Activated CD8-positive, alpha-beta memory T cell treated with anti-CD3 and anti-CD28 coated beads, Interleukin-2, amount 50 U/mL, for 24 hours (primary cell): Measurements from ENCODE around the gene FGF14.

Experiments
- DNase-seq: peaks from one replicate; pipeline ENCODE4 v3.0.0-alpha.2; 2020; ENCODE audit errors: extremely low read depth

FGF14 gene

DNA sequence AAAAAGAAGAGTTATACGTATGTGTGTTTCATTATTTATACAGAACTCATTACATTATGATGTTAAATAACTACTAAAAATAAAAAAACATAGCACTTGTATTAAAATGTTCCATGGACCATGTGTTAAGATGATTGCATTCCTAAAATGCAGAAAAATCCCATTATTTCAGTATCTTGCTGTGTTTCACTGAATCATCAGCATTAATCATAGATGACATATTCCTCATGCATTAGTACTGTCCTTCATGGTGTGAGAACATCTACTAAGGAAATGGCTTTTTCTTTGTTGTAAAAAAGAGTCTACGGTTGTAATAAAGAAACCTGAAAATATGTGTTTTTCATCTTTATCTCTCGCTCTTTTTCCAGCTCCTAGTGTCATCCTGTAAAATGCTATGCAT is 416.5 kb downstream of the FGF14 start:
- no peak for DNase-seq

- DNase-seq: no peak
Observed at GRCh38 chr13:101982903-101983302, 418.9 kb downstream of the FGF14 start.

- DNase-seq: no peak
Observed at GRCh38 chr13:101979825-101980224, 422.0 kb downstream of the FGF14 start.

DNA sequence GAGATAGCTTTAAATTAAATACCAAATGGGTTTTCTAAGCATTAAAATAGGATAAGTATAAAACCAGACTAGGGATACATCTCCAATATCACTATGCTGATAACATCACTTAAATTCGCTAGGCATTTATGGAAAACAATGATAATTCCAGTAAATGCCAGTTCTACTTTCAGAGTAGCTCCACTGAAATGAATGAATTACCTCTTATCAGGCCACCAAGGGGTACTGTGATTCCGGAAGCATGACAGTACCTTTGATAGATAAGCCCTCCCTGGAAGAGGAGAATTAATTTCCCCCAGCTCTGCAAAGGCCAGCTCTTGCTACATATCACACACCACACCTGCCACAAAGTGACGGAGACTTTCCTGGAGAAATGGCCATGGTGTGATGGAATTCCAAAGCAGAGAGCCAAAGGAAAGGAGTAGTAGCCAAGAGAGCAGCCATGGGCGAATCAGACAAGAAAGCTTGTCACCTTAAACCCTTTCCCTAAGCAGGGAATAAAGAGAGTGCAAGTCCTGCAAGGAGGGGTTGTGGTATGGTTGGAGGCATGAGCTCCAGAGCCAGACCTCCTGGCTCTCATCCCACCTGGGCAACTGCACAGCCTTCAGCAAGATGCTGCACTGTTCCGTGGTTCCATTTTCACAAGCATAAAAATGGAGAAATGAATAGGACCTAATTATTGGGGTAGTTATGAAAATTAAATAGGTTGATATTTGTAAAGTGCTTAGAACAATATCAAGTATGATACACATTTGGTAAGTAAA is 423.1 kb downstream of the FGF14 start:
- DNase-seq: no peak

DNA sequence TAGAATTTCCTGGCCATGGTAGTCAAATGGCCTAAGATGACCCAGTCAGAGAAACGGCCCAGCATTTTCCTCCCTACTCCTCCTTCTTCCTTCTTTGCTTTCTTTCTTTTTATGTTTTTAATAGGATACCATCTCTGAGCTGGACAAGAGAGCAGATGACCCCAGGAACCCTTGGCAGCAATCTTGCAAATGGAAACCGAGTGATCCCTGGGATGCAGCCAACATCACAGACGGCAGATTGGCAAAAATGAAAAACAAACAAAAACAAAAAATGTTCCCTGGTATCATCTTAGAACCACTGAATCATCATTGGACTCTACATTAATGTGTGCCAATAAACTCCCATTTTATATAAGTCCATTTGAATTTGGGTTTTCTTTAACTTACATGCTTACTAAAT is 424.4 kb downstream of the FGF14 start:
- no peak for DNase-seq

GRCh38 chr13:101972191-101972590 is 429.7 kb downstream of the FGF14 start:
- DNase-seq: no peak

GRCh38 chr13:101970341-101970740 is 431.5 kb downstream of the FGF14 start:
- DNase-seq: no peak

DNA sequence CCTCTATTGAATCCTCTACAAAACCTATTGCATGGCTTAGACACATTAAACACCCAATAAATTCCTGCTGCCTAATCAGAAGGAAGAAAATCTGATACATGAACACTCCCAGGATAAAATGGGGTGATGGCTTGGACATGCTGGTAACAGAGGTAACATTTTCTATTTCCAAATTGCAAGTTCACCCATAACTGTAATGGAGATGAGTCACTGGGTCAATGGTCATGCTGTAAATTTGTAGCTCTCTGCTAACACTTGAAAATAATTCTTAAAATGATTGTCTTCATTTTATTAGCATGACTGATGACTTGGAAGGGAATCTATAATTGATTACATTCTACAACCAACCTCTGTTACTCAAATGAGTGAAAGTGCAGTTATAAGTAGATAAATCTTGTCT is 434.1 kb downstream of the FGF14 start:
- no peak for DNase-seq

GRCh38 chr13:101967216-101967615 is 434.6 kb downstream of the FGF14 start:
- no peak for DNase-seq

DNA sequence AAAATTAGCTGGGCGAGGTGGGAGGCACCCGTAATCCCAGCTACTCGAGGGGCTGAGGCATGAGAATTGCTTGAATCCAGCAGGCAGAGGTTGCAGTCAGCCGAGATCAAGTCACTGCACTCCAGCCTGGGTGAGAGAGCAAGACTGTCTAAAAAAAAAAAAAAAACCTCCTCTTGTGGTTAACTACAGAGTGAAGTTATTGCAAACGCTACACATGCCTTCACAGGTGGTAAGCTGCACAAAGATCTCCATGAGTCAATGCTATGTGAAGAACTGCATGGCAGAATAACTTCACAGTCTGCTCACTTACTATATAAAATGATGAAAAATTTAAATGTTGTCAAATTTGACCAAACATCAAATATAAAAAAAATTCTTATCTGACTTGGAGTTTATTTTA is 436.8 kb downstream of the FGF14 start:
- no peak for DNase-seq

GRCh38 chr13:101959016-101959415 is 442.8 kb downstream of the FGF14 start:
- DNase-seq: no peak

- DNase-seq: no peak
Observed at GRCh38 chr13:101955764-101956163, 446.1 kb downstream of the FGF14 start.

GRCh38 chr13:101951114-101951513 is 450.7 kb downstream of the FGF14 start:
- DNase-seq: no peak

- no peak for DNase-seq
Observed at GRCh38 chr13:101949681-101950080, 452.2 kb downstream of the FGF14 start.

- DNase-seq: no peak
Observed at GRCh38 chr13:101946401-101946800, 455.4 kb downstream of the FGF14 start.

DNA sequence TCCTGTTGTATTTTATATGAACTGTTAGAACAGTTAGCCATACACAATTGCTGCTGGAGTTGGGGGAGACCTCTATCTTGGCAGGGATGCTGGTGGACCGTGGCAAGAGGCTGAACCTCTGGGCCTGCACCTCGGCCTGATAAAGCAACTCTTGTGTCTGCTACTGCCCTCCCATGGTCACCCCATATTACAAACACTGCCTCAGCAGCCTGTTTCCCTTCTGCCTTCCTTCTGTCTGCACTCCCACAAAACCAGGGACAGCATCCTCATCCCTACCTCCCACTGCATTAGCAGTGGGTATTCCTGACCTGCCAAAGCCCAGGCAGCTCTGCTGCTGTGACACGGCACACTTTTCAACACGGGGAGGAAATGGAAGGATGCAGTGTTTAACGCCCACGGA is 456.4 kb downstream of the FGF14 start:
- no peak for DNase-seq

DNA sequence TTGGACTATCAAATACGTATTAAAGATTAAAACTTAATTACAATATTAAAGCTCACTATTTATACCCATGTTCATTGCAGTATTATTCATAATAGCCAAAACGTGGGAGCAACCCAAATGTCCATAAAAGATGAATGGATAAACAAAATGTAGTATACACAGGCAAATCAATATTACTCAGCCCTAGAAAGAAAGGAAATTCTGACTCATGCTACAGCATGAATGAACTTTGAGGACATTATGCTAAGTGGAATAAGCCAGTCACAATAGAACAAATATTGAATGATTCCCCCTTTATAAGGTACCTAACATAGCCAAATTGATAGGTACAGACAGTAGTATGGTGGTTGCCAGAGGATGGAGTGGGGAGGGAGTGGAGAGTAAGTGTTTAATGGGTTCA is 457.3 kb downstream of the FGF14 start:
- DNase-seq: no peak

- no peak for DNase-seq
Observed at GRCh38 chr13:101942535-101943157, 459.2 kb downstream of the FGF14 start.

GRCh38 chr13:101942038-101942437 is 459.8 kb downstream of the FGF14 start:
- DNase-seq: no peak

- no peak for DNase-seq
Observed at GRCh38 chr13:101941095-101941783, 460.6 kb downstream of the FGF14 start.

- DNase-seq: no peak
Observed at GRCh38 chr13:101939370-101939769, 462.5 kb downstream of the FGF14 start.

DNA sequence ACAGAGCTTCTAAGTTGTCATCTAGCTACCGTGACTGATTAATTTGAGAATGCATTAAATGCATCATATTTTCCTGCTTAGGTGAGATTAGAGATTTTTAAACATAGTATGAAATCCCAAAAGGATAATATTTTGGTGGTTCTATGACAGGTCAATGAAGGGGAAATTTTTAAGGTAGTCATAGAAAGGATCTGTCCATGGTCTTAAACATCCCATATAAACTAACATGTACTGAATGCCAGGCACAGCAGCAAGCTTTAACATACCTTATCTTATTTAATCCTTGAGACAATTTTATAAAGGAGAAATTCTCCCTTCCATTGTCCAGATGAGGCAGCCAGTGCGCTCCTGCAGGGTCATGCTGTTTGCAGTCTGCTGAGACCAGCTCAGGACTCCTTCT is 466.0 kb downstream of the FGF14 start:
- no peak for DNase-seq

- no peak for DNase-seq
Observed at GRCh38 chr13:101931186-101931585, 470.7 kb downstream of the FGF14 start.
